Keratinocyte (primary cell): Measurements from ENCODE around the gene MGME1. TPM values are rescaled to one million over a fixed set of nuclear protein-coding genes. Genes with fewer than 3 reads are reported as not detected.

Experiments
- DNase-seq: peaks from one replicate; pipeline ENCODE4 v3.0.0-alpha.2; 2011; ENCODE audit warnings: low read depth, missing footprints, low spot score
- FAIRE-seq: peaks from 2 replicates; lab custom pipeline; 2011; peaks lifted over from hg19 to GRCh38; lab: Jason Lieb, UNC
- H2AFZ ChIP-seq: 2 replicates; pipeline ENCODE4 v1.6.0; 2012; ENCODE audit warnings: low read length, control low read depth, inconsistent platforms; ENCODE audit not compliant: control insufficient read depth
- H3K27ac ChIP-seq: 2 replicates; pipeline ENCODE4 v1.5.1; 2011; ENCODE audit warnings: low read length; ENCODE audit not compliant: control insufficient read depth, insufficient read depth
- H3K27me3 ChIP-seq: 3 replicates; pipeline ENCODE4 v1.6.0; 2011; ENCODE audit warnings: low read length; ENCODE audit not compliant: control insufficient read depth, insufficient read depth; ENCODE audit errors: extremely low read depth
- H3K36me3 ChIP-seq, 2 experiments: 2 replicates in 1 of 2; 3 replicates in 1 of 2; pipeline ENCODE4 v1.5.1; 2011; ENCODE audit warnings: low read length in 2 of 2, mild to moderate bottlenecking in 1 of 2; ENCODE audit not compliant: control insufficient read depth in 2 of 2, insufficient read depth in 2 of 2; ENCODE audit errors: extremely low read depth in 1 of 2
- H3K4me1 ChIP-seq: 3 replicates; pipeline ENCODE4 v1.5.1; 2011; ENCODE audit warnings: low read length; ENCODE audit not compliant: control insufficient read depth, insufficient read depth; ENCODE audit errors: extremely low read depth
- H3K4me2 ChIP-seq: 3 replicates; pipeline ENCODE4 v1.6.0; 2011; ENCODE audit warnings: low read depth, low read length; ENCODE audit not compliant: control insufficient read depth, insufficient read depth; ENCODE audit errors: extremely low read depth
- H3K4me3 ChIP-seq, 3 experiments: fragments of 200-600 bp in 1 of 3; sonication (generic) in 1 of 3; 2 replicates in 2 of 3; 3 replicates in 1 of 3; pipeline ENCODE4 v1.5.1; 2011 to 2016; ENCODE audit warnings: low read length in 3 of 3, mild to moderate bottlenecking in 3 of 3, control low read depth in 2 of 3, inconsistent platforms in 1 of 3, low read depth in 1 of 3, mixed read lengths in 1 of 3, mixed run types in 1 of 3, moderate library complexity in 1 of 3; ENCODE audit not compliant: control insufficient read depth in 2 of 3, insufficient read depth in 2 of 3; ENCODE audit errors: extremely low read depth in 1 of 3
- H3K79me2 ChIP-seq: 2 replicates; pipeline ENCODE4 v1.6.0; 2012; ENCODE audit warnings: low read length; ENCODE audit not compliant: control insufficient read depth, insufficient read depth
- H3K9ac ChIP-seq: 3 replicates; pipeline ENCODE4 v1.6.0; 2011; ENCODE audit warnings: low read length; ENCODE audit not compliant: control insufficient read depth, insufficient read depth; ENCODE audit errors: extremely low read depth
- H3K9me1 ChIP-seq: 3 replicates; pipeline ENCODE4 v1.6.0; 2011; ENCODE audit warnings: low read length; ENCODE audit not compliant: control insufficient read depth, insufficient read depth; ENCODE audit errors: extremely low read depth
- H3K9me3 ChIP-seq: 2 replicates; pipeline ENCODE4 v1.5.1; 2012; ENCODE audit warnings: low read depth, low read length; ENCODE audit not compliant: control insufficient read depth
- H4K20me1 ChIP-seq: 3 replicates; pipeline ENCODE4 v1.6.0; 2011; ENCODE audit warnings: low read length; ENCODE audit not compliant: control insufficient read depth, insufficient read depth; ENCODE audit errors: extremely low read depth
- CTCF ChIP-seq, 3 experiments: IDR thresholded peaks in 1 of 3; conservative IDR thresholded peaks in 1 of 3; optimal IDR thresholded peaks in 1 of 3; 2 replicates in 2 of 3; 3 replicates in 1 of 3; pipeline versions ENCODE3 to v1.5.1; 2011; ENCODE audit warnings: low read length in 3 of 3, mild to moderate bottlenecking in 3 of 3, moderate library complexity in 2 of 3, control low read depth in 1 of 3, inconsistent platforms in 1 of 3; ENCODE audit not compliant: insufficient read depth in 2 of 3; ENCODE audit errors: extremely low read depth in 1 of 3
- EZH2 ChIP-seq: IDR thresholded peaks from one replicate; pipeline ENCODE4 v1.6.1; 2012; ENCODE audit warnings: inconsistent platforms, mild to moderate bottlenecking, low read length, moderate library complexity
- dilution Hi-C: fragments of 300-500 bp; cut with MboI; formaldehyde crosslinking; loops from one replicate; pipeline ENCODE4 v1.7.0; 2020; ENCODE audit warnings: low sequenced_read_pairs; ENCODE audit not compliant: extremely low pct_ligation_motif_present
- polyA plus RNA-seq, 5 experiments: library from polyadenylated mRNA; depleted of rRNA in 3 of 5; stranded (reverse) in 3 of 5; stranded (forward) in 1 of 5; unstranded in 1 of 5; fragments of >200 nt; gene quantifications; 1 replicate in 1 of 5; 2 replicates in 3 of 5; 3 replicates in 1 of 5; pipeline versions ENCODE4 v1.2.1 to v1.2.3, GENCODE V29; 2011 to 2012; ENCODE audit warnings: missing spikeins in 2 of 5, low read depth in 1 of 5, low replicate concordance in 1 of 5

Gene MGME1
- polyA plus RNA-seq, 1 donor (not counting 4 experiments of a cell fraction or from before 2014, with no cell fraction given), result 31.6 TPM

- H3K9me3 ChIP-seq, result no peaks in the 10 kb centered on the region
- H3K36me3 ChIP-seq, result peaks cover 50 to 68% of the 10 kb centered on the region in 2 experiments
- dilution Hi-C loops, result no loop called here
- DNase-seq (no peak), FAIRE-seq (no peak)
- H4K20me1 ChIP-seq, result peaks cover 22% of the 10 kb centered on the region
- H3K9me1 ChIP-seq, result no peaks in the 10 kb centered on the region
- TF ChIP-seq CTCF (optimal IDR thresholded peaks at IDR 0.05 in 1 of 3, IDR thresholded peaks at IDR 0.05 in 1 of 3, conservative IDR thresholded peaks at IDR 0.05 in 1 of 3; ENCODE audit: extremely low read depth in 1 of 3, insufficient read depth in 2 of 3, low read length in 3 of 3) (no peak), EZH2 (no peak)
- H2AFZ ChIP-seq, result no peak overlapping the region
- no peaks in the 10 kb centered on the region for H3K27me3 ChIP-seq
- no peaks in the 10 kb centered on the region for H3K4me1 ChIP-seq
- no peak overlapping the region for H3K4me3 ChIP-seq
- no peak overlapping the region for H3K9ac ChIP-seq
- H3K79me2 ChIP-seq, result peaks cover 71% of the 10 kb centered on the region
- no peak overlapping the region for H3K4me2 ChIP-seq
- no peak overlapping the region for H3K27ac ChIP-seq
Measured at GRCh38 chr20:17952692-17953684, 15.8 kb upstream of the MGME1 start.

GRCh38 chr20:17953935-17954334 is 14.9 kb upstream of the MGME1 start:
- Histone ChIP-seq H3K9ac (no peak overlapping the region), H3K9me3 (no peaks in the 10 kb centered on the region), H4K20me1 (peaks cover 25% of the 10 kb centered on the region), H3K4me3 (no peak overlapping the region), H3K79me2 (peaks cover 80% of the 10 kb centered on the region), H3K4me1 (no peaks in the 10 kb centered on the region), H3K9me1 (no peaks in the 10 kb centered on the region), H3K4me2 (no peak overlapping the region), H3K27me3 (no peaks in the 10 kb centered on the region), H2AFZ (no peak overlapping the region), H3K36me3 (peaks cover 46 to 61% of the 10 kb centered on the region in 2 experiments), H3K27ac (no peak overlapping the region)
- dilution Hi-C loops, result no loop called here
- no peak for TF ChIP-seq EZH2
- TF ChIP-seq CTCF (optimal IDR thresholded peaks at IDR 0.05 in 1 of 3, IDR thresholded peaks at IDR 0.05 in 1 of 3, conservative IDR thresholded peaks at IDR 0.05 in 1 of 3; ENCODE audit: extremely low read depth in 1 of 3, insufficient read depth in 2 of 3, low read length in 3 of 3), result no peak
- no peak for DNase-seq
- FAIRE-seq, result no peak
